Activated CD4-positive, alpha-beta T cell treated with anti-CD3 and anti-CD28 coated beads for 24 hours (primary cell): Measurements from ENCODE around the gene TRMT61B.
A peak's percentile ranks its signal among the peaks of the same experiment; 100 is the strongest.

ENCODE experiments used
- DNase-seq, 2 donors: peaks; one replicate each; pipeline ENCODE4 v3.0.0-alpha.2; 2020; ENCODE audit warnings: low read depth in 2 of 2

The TRMT61B gene

DNA sequence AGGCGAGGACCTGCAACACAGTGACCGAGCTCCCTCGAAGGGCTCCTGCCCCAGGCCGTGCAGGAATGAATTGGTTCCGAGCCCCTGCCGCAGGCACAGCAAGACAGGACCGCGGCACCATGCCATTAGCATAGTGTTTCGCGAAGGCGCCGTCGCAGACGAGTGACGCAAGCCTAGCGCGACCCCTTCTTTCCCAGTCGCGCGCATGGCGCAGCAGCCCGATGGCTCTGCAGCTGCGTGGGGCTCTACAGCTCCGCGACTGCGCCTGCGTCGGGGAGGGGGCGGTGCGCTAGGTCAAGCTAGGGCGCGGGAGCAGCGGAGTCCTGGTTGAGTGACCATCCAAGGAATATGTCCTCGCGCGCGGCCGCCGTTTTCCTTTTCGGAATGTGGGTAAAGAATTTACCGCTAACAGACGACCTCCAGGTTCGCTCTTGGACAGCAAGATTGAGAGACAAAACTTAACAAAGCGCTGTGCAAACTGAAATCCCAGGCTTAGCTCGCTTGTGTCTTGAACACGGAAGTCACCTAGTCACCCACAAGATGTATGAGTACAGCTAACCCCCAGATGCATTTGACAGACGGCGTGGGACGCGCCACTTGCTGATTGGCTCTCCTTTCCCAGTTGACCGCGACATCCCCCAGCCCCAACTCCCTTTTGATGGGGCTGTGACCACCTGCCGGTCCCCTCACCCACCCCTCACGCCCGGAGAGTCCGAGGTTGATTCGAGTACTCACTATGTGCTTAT, at the start of gene TRMT61B:
TSS of gene TRMT61B (minus strand) at position 164 of the 746 bp plus-strand sequence. CDS start at position 132, 32 bp downstream.
- peak; percentile 93 to 97 for DNase-seq

DNA sequence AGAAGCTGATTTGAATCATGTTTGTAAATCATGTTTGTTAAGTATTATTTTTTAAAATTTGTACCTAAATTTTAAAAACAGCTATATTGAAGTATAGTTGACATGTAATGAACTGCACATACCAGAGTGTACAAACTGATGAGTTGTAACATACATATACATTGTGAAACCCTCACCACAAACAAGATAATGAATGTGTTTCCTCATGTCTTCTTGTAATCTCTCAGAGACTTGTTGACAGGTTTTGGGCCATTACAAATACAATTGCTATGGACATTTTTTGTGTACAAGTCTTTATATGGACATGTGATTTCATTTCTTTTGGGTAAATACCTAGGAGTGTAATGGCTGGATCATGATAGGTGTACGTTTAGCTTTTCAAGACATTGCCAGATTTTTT, 45.8 kb upstream of the TRMT61B start:
- DNase-seq, result no peak

DNA sequence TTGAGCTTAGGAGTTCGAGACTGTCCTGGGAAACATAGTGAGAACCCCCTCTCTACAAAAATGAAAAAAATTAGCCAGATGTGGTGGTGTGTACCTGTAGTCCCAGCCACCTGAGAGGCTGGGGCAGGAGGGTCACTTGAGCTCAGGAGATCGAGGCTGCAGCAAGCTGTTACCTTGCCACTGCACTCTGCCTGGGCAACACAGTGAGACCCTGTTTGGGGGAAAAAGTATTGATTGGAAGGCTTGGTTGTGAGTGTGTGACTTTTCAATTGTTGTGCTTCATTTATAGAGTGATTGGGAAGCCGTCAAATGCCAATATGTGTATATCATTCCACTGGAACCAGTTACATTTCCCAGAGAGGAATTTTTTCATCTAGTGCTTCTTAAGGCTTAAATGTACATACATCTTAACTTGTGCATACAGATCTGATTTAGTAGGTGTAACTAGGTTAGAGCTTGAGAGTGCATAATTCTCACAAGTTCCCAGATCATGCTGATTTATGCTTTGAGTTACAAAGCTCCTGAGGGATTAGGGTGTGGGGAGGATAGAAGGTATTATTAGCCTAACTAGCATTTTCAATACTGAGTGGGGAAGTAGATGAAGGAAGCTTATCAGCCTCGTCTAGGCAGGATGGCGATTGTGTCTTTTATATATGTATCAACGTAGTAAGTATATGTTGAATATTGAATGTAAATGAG, 39.7 kb upstream of the TRMT61B start:
- DNase-seq, result no peak

DNA sequence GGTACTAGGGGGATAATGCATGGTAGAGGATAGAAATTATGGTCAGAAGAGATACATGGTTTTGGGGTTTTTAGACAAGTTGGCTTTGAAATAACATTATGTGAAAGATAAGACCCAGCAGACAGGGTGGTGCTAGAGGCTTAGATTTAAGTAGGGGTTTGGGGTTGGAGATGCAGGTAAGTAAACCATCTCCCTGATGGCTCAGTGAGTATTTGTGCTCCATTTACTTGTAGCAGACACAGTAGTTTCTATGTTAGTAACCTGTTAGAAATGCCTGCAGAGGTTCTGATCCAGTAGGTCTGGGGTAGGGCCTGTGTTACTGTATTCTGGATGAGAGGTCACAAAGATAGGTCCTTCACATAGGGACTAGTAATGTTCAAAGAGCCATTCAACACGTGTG, 38.1 kb upstream of the TRMT61B start:
- no peak for DNase-seq

DNA sequence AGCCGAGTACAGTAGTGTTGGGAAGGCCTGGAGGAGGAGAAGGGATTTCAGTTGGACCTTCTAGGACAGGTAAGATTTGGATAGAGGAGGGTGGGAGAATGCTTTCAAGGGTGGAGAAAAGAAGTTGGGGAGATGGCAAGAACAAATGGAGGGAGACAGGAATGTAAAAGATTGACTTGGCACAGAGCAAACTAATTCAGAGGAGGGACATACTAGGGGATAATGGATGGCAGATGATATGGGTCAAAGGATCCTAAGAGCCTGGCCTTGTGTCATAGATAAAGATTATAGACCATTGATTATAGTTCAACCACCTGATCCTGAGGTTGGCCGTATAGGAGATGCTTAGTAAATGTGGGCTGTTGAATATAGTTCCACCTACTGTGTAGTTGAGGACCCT, 36.7 kb upstream of the TRMT61B start:
- DNase-seq, result no peak

DNA sequence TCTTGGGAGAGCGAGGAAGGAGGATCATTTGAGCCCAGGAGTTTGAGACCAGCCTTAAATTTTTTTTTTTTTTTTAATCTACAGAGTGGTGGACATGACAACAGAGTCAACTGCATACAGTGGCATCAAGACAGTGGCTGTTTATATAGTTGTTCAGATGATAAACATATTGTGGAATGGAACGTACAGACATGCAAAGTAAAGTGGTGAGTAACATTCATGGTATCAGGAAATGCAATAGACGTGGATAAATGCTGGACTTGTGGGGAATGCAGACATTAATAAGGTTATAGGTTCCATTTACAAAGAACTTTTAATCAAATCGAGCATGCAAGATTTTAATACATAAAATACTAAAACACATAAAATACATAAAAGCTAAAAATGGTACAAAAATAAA, 36.3 kb upstream of the TRMT61B start:
- no peak for DNase-seq

DNA sequence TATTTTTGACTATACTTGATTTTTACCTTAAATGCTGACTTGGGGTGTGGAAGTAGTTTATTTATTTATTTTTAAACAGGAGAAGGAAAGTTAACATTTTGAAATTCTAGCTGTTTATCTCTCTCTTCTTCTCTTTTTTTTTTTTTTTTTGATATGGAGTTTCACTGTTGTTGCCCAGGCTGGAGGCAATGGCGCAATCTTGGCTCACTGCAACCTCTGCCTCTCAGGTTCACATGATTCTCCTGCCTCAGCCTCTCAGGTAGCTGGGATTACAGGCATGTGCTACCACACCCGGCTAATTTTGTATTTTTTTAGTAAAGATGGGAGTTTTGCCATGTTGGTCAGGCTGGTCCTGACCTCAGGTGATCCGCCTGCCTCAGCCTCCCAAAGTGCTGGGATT, 35.4 kb upstream of the TRMT61B start:
- DNase-seq, result no peak

DNA sequence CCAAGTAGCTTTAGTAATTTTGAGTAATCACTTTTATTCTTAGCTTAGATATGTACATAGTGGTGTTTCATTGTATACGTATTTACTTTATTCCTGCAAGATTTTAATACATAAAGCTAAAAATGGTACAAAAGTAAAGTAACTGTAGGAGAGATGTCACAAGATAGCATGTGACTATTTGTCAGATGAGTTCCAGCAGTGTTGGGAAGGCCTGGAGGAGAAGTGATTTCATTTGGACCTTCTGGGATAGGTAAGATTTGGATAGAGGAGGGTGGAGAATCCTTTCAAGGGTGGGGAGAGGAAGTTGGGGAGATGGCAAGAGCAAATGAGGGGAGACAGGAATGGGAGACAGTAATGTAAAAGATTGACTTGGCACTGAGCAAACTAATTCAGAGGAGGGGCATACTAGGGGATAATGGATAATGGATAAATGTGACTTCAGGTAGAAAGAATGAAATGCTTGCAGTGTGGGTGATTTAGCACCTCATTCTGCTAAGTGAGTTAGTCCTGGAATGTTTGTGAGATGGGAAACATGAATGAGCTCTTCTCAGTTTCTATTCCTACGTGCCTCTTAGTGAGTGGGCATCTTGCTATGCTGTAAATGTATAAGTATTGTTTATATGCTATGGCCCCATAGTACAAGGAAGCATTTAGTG, 34.8 kb upstream of the TRMT61B start:
- no peak for DNase-seq

DNA sequence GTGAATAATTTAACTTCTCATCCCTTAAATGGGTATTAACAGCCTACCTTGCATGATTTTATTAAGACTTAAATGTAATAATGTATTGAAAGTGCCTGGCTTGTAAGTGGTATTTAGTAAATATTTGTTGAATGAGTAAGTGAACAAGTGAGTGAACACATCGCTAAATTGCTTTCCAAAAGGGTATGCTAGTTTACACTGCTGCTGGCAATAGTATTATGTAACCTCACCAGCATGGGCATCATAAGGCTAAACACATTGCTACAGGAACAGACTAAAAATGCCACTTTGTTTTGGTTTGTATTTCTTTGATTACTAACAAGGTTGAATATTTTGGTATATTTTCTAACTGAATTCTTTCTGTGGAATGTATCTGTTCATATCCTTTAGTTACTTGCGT, 34.2 kb upstream of the TRMT61B start:
- no peak for DNase-seq

DNA sequence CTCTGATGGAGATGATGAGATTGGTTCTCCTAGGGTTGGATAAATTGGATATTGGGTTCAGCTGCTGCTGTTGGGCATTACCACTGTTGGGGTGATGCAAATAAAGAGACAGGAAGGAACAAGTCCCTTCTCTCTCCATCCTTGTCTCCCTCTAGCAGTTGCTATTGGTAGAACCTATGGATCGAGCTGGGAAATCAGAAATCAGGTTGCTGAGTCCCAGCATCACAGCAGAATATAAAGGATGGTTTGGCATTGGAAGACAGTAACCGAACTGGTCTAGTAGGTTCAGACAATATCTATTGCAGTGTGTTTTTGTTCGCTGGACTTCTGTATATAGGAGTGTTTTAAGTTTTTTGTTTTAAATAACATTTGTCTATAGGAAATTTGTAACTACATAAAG, 32.5 kb upstream of the TRMT61B start:
- no peak for DNase-seq

DNA sequence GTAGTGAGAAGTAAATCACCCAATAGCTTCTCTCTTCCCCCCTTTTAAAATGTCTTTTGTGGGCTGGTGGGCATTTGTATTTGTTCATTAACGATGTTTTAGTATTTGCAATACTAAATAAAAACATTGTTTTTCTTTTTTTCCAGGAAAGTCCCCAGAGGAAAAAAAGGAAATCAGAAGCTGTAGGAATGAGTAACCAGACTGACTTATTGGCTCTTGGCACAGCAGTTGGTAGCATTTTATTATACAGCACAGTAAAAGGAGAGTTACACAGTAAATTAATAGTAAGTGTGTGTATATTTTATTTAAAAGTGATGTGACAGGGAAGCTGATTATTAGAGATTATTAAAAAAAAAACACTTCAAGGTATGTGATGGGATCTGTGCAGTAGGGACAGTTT, 31.7 kb upstream of the TRMT61B start:
- DNase-seq, result no peak

DNA sequence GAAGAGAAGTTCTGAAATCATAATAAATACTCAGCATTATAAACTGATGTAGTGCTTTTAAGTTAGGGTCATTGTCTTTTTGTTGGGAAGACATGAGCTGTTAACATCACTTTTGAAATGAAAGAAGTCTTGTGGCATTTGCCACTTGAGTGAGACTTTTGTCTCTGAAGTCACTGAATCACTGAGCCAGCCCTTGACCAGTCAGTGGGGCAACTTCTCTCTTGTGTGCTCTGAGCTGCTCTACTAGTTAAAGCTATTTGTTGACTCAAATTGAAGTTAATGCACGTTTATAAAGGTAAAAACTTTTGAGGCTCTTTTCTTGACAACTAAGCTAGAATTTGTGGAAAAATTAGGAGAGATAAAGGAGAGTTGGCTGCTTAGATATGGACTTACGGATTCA, 31.1 kb upstream of the TRMT61B start:
- DNase-seq, result no peak

DNA sequence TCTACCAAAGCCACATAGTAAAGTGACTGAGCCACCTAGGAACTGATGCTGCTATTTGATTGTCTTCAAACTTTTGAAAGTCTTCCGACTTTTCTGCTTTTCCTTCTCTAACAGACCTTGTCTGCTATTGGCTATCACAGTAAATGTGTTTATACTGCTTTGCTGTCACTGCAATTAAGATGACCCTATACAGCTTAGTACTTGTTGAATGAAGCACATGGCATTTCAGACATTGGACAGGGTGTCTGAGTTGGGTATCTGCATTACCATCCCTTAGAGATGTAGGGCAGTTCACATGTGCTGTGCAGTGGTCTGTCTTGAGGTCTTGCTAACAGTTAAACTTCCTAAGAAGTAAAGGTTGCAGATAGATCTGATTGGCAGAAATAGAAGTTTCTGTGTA, 27.9 kb upstream of the TRMT61B start:
- DNase-seq, result no peak

DNA sequence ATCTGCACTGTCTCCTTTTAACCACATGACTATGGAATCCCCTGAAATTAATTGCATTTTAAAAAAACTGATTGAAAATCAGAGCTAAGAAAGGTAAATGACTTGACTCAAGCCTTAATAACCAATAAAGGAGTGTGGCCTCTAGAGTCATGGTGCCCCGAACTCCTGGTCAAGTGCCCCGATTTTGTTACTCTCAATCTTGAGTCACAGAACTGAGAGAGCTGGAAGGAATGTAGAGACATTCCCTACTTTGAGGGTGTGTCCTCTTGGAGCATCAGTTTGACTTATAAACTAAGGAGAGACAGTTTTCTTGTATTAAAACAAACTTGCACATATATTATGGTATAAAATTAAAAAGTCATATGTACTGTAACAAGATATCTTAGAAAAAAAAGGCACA, 26.8 kb upstream of the TRMT61B start:
- DNase-seq, result no peak

DNA sequence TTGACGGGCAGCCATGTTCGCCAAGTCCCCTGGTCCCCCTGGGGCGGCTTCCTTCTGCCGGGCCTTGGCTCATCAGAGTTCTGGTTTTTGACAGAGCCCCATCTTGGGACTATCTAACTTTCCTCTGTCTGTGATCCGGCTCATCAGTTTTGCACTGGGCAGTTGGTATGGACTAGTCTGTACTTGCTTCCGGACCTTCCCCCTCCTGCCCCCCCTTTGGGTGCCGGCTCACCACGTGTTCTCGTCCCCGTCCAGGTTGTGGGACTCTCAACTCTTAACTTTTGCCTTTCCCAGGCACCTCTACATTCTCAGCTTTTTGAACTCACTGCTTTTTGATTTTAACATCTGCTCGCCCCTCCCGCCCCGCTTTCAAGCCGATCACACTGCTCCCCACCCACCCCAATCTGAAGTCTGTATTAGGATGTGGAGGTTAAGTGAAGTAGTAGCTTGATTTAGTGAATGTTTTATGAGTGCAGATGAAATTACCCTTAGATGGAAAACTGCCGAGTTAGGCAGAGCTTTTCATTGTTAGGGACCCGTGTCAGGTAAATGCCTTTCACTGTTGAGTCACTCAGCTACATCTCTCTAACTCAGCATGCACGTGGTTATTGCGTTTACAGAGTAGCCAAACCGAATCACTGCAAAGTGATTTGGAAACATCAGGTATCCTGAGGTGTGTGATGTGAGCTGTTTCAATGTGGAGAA, 25.2 kb upstream of the TRMT61B start:
- peak; percentile 14 to 40 for DNase-seq

DNA sequence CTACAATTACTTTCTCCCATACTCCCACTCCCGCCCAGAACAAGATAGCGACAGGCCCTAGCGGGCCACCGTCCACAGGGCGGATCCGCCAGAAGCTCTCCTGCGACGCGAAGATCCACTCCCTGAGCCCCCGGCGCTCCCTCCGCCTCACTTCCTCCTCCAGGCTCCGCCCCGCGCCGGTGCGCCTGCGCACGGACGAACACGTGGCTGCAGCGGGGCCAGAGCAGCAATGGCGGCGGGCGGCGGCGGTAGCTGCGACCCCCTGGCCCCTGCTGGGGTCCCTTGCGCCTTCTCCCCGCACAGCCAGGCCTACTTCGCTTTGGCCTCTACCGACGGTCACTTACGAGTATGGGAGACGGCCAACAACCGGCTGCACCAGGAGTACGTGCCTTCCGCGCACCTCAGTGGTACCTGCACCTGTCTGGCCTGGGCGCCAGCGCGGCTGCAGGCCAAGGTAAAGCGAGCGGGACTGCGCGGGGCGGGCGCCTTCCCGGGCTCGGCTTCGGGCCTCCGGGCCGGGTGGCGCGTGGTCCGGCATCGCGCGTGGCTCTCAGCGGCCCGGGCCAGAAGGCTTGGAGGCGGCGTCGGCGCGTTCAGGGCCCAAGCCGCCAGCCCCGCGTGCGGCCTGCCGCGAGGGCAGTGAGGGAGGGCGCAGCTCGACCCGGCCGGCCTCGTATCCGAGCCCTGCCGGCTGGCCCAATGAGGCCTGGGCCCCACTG, 24.5 kb upstream of the TRMT61B start, which contains the start of gene WDR43:
TSS of gene WDR43 (plus strand) at position 198 of the 719 bp plus-strand sequence. CDS start at position 230, 32 bp downstream.
- peak; percentile 94 to 96 for DNase-seq

DNA sequence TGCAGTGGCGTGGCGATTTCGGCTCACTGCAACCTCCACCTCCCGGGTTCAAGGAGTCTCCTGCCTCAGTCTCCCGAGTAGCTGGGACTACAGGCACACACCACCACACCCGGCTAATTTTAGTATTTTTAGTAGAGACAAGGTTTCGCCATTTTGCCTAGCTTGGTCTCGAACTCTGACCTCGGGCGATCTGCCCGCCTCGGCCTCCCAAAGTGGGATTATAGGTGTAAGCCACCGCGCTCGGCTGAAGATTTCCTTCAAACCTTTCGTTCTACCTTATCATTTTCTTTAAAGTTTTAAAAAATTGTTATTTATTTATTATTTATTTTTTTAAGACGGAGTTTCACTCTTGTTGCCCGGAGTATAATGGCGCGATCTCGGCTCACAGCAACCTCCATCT, 23.4 kb upstream of the TRMT61B start:
- no peak for DNase-seq

DNA sequence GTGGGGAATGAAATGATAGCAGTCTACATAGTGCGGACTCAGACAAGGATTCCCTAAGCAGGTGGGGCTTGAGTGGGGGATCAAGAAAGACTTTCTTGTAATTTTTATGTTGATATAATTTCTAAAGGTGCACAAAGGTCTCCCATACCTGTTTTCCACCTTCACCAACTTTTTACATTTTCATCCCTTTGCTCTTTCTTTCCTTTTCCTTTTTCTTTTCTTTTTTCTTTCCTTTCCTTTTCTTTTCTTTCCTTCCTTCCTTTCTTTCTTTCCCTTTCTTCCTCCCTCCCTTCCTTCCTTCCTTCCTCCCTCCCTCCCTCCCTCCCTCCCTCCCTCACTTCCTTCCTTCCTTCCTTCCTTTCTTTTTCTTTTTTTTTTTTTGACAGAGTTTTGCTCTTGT, 10.1 kb upstream of the TRMT61B start:
- DNase-seq, result no peak

DNA sequence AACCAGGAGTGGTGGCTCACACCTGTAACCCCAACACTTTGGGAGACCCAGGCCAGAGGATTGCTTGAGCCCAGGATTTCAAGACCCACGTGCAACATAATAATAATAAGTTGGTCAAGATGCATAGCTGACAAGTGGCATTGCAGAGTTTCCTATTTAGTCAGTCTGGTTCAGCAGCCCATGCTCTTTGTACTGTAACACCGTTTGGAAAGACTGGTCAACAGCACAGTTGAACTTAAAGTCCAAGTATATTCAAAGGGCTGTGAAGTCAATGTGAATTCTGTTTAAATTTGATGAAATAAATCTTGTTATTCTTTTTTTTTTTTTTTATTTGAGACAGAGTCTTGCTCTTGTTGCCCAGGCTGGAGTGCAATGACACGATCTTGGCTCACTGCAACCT, 1.5 kb upstream of the TRMT61B start:
- DNase-seq, result no peak

DNA sequence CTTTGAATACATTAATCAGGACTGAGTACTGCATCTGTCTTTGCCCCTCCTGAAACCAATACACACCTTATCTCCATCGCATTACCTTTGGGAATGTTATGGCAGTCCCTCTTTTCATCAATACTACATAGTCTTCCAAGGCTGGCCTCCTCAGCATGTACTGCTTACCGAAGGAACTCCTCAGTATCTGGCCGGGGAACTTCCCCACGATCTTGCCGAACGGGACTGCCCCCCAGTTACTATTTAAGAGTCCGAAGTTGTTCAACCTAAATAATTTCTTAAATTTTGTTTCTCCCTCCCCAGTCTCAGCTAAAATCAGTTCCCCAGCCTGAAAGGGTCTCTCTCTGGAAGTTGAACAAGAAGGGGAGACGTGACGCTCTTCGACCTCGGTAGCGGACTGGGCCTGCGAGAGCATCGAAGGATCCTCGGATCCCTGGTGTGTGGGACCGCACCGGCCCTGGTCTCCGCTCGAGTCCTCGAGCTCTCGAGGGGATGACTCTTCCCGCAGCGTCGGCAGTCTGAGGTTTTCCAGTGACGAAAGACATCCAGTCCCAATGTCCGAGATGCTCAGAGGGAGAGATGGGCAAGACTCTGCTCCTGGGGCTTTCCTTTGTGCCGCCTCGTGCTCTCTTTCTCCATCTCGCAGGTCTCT, 489 bp downstream of the TRMT61B start:
- peak in 1 of 2 donors; percentile 7 for DNase-seq

DNA sequence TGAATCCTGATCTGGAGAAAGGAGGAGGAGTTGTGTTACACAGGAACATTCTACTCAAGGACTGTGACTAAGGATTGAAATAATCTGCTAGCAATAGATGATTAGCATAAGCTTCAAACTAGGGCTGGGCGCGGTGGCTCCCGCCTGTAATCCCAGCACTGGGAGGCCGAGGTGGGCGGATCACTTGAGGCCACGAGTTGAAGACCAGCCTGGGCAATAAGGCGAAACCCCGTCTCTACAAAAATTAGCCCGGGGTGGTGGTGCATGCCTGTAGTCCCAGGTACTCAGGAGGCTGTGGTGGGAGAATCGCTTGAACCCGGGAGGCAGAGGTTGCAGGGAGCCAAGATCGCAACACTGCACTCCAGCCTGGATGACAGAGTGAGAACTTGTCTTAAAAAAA, 1.5 kb downstream of the TRMT61B start:
- DNase-seq, result no peak
